ENCODE results near the gene RYK.

RYK gene

GRCh38 chr3:134111616-134112015, 139.0 kb downstream of the RYK start:
- H3K27me3 Mint-ChIP-seq (ENCODE audit: low read depth, poor library complexity): peaks cover 4% of the 10 kb centered on the region
- H3K36me3 Mint-ChIP-seq (ENCODE audit: low read depth): peaks cover 23% of the 10 kb centered on the region
- DNase-seq: no peak
- TF ChIP-seq CTCF (IDR thresholded peaks at IDR 0.05): no peak
- H3K4me1 Mint-ChIP-seq: peaks cover 6% of the 10 kb centered on the region
- H3K4me3 Mint-ChIP-seq: no peak overlapping the region
- H3K27ac Mint-ChIP-seq: no peak overlapping the region
- peaks cover 11% of the 10 kb centered on the region for H3K9me3 Mint-ChIP-seq

GRCh38 chr3:134110963-134111362, 139.7 kb downstream of the RYK start:
- no peak for DNase-seq
- H3K27me3 Mint-ChIP-seq (ENCODE audit: low read depth, poor library complexity): peaks cover 6% of the 10 kb centered on the region
- no peak for TF ChIP-seq CTCF (IDR thresholded peaks at IDR 0.05)
- no peak overlapping the region for H3K4me3 Mint-ChIP-seq
- no peak overlapping the region for H3K27ac Mint-ChIP-seq
- peaks cover 23% of the 10 kb centered on the region for H3K36me3 Mint-ChIP-seq (ENCODE audit: low read depth)
- peaks cover 6% of the 10 kb centered on the region for H3K4me1 Mint-ChIP-seq
- H3K9me3 Mint-ChIP-seq: peaks cover 11% of the 10 kb centered on the region
